Fibroblast of skin of left biceps (primary cell): Measurements from ENCODE around the gene CLDN18.

ENCODE experiments used
- DNase-seq, 2 experiments: peaks; one replicate each; pipeline ENCODE4 v3.0.0-alpha.2; 2013; ENCODE audit warnings: low read depth in 2 of 2

CLDN18 gene

GRCh38 chr3:138025553-138025952 lies 15.6 kb downstream of the CLDN18 start:
- DNase-seq: no peak

- no peak for DNase-seq
Observed at GRCh38 chr3:138027821-138028220, 17.9 kb downstream of the CLDN18 start.

- DNase-seq: no peak
Observed at GRCh38 chr3:138030734-138031280, 20.8 kb downstream of the CLDN18 start.

- no peak for DNase-seq
Observed at GRCh38 chr3:138031536-138031935, 21.6 kb downstream of the CLDN18 start.

- no peak for DNase-seq
Observed at GRCh38 chr3:138032567-138032966, 22.6 kb downstream of the CLDN18 start.

GRCh38 chr3:138033202-138033691 lies 23.3 kb downstream of the CLDN18 start:
- DNase-seq: no peak

GRCh38 chr3:138034918-138035317 lies 25.0 kb downstream of the CLDN18 start:
- DNase-seq: no peak

GRCh38 chr3:138036572-138036971 lies 26.6 kb downstream of the CLDN18 start:
- DNase-seq: no peak

GRCh38 chr3:138038725-138039462 lies 28.9 kb downstream of the CLDN18 start:
- DNase-seq: no peak

GRCh38 chr3:138042043-138042442 lies 32.1 kb downstream of the CLDN18 start:
- peak; percentile 24 to 25 for DNase-seq

GRCh38 chr3:138043266-138044029 lies 33.5 kb downstream of the CLDN18 start:
- DNase-seq: peak; percentile 72 to 79

GRCh38 chr3:138046085-138046484 lies 36.1 kb downstream of the CLDN18 start:
- no peak for DNase-seq

- DNase-seq: no peak
Observed at GRCh38 chr3:138046955-138047354, 37.0 kb downstream of the CLDN18 start.

- no peak for DNase-seq
Observed at GRCh38 chr3:138047596-138048158, 37.7 kb downstream of the CLDN18 start.

GRCh38 chr3:138049157-138049919 lies 39.4 kb downstream of the CLDN18 start:
- DNase-seq: peak in 1 of 2 experiments; percentile 28

GRCh38 chr3:138051947-138052802 lies 42.2 kb downstream of the CLDN18 start:
- no peak for DNase-seq

GRCh38 chr3:138054057-138054456 lies 44.1 kb downstream of the CLDN18 start:
- no peak for DNase-seq

GRCh38 chr3:138057384-138057783 lies 47.4 kb downstream of the CLDN18 start:
- DNase-seq: no peak

GRCh38 chr3:138059261-138059660 lies 49.3 kb downstream of the CLDN18 start:
- DNase-seq: no peak

- no peak for DNase-seq
Observed at GRCh38 chr3:138060792-138061191, 50.8 kb downstream of the CLDN18 start.

GRCh38 chr3:138062037-138062436 lies 52.1 kb downstream of the CLDN18 start:
- no peak for DNase-seq
